SU-DHL-6 (cell line): ENCODE results near the gene KLK11.

Experiments used
- CTCF ChIP-seq: fragments of 200-600 bp; sonication (generic); IDR thresholded peaks from one replicate; pipeline ENCODE4 v1.5.1; 2017; ENCODE audit warnings: antibody characterized with exemption, mild to moderate bottlenecking, low read length, moderate library complexity; ENCODE audit not compliant: insufficient read depth, poor library complexity, severe bottlenecking
- EZH2phosphoT487 ChIP-seq: fragments of 200-600 bp; sonication (generic), shearing (Covaris generic); conservative IDR thresholded peaks from 2 replicates; pipeline ENCODE4 v1.6.1; 2018; ENCODE audit warnings: mild to moderate bottlenecking, antibody characterized with exemption, low read length, moderate library complexity, mixed read lengths

DNA sequence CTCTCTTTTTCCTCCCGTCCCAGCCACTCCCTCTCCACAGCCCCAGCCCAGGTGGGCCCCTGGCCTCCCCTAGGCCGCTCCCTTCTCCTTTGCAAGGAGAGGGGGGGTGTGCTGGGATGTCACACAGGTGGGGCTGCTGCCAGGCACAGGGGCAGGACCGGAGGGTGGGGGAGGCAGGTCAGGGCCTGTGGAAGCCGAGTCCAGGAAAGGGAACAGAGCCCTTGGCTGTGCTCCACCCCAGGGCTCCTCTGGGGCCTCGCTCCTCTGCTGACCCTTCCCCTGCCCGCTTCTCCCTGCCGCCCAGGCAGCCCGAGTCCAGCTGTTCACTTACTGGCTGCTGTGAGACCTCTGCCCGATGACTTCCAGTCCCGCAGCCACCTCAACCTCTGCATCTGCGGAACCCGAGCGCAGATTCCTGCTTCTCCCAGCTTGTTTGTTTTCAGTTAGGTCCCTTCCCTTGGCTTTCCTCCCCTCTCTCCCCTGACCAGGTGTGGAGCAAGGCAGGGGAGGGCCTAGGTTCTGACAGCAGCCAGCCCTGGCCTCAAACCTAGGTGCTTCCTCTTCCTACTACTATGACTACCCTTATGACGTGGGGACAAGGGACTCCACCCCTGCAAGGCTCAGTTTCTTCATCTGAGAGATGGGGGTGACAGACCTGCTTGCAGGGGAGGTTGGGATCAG, 850 bp upstream of the KLK11 start:
- TF ChIP-seq CTCF: no peak
- no peak for TF ChIP-seq EZH2phosphoT487
